GM23248 (cell line): ENCODE data around the gene TTLL9.

Experiments used
- EZH2 ChIP-seq: fragments of 200-600 bp; sonication (generic); IDR thresholded peaks from 2 replicates; pipeline ENCODE4 v1.6.1; 2018; ENCODE audit warnings: antibody characterized with exemption, mild to moderate bottlenecking; ENCODE audit not compliant: insufficient read depth, poor library complexity, severe bottlenecking
- EZH2phosphoT487 ChIP-seq: fragments of 200-600 bp; sonication (generic); IDR thresholded peaks from 2 replicates; pipeline ENCODE4 v1.6.1; 2018; ENCODE audit warnings: antibody characterized with exemption, moderate library complexity, mild to moderate bottlenecking, low read depth; ENCODE audit not compliant: insufficient read depth

- TF ChIP-seq EZH2phosphoT487 (no peak), EZH2 (no peak)
Observed at GRCh38 chr20:31863296-31864085, 6.9 kb upstream of the TTLL9 start.
